HG03280 (cell line): ENCODE results near the gene PLCL2.

Experiments
- ATAC-seq: cut with Tn5 transposase; IDR thresholded peaks from one replicate; pipeline ENCODE4 v1.9.1; 2021; ENCODE audit warnings: mild to moderate bottlenecking, moderate library complexity; ENCODE audit not compliant: unreplicated experiment

The PLCL2 gene

DNA sequence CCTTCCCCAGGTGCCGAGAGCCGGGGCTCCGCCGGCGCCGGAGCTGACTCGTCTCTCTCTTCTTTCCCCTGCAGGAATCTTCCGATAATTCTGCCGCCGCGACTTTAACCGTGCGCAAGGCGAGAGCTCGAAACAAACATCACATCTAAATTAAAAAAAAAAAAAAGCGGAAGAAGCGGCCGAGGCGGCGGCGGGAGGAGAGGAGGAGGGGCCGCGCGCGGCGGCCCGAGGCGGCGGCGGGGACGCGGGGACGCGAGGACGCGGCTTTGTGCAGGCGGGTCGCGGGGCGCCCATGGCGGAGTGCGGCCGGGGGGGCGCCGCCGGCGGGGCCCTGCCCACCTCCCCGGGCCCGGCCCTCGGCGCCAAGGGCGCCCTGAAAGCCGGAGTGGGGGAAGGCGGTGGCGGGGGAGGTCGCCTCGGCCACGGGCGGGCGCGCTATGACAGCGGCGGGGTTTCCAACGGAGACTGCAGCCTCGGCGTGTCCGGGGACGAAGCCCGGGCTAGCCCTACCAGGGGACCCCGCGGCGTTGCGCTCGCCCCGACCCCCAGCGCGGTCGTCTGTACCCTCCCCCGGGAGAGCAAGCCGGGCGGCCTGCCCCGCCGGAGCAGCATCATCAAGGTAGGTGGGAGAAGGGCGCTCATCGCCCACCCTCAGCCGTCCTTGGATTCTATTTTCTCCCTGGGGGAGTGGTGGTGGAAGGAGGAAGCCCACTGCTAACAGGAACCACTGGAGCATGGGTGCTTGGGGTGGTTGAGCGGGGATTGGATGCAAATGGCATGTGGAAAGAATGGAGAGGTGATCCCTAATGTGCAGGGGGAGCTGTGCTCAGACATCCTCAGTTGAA, at the start of gene PLCL2:
PLCL2 (plus strand) TSS at position 208 of the 845 bp plus-strand sequence; CDS start at position 293, 85 bp downstream.
- peak; percentile 37 for ATAC-seq

GRCh38 chr3:16836505-16837237, 48.1 kb upstream of the PLCL2 start:
- ATAC-seq = no peak

DNA sequence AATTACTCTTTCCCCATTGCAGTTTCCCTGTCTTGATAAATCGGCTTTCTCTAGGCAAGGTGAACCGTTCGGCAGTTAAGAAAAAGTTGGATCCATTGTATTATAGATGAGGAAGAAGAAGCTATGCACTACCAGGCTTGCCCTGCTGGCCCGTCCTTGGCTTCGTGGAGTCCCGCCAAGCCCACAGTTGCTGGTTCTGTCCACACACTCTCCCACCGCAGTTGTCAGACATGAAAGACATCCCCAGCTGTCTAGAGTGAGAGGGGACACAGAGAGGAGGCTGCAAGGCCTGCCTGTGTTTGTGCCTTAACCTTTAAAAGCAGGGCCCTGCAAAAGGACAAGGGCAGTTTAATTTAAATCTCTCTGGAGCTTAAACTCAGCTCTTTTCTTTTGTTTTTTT, 47.2 kb upstream of the PLCL2 start:
- ATAC-seq = no peak

DNA sequence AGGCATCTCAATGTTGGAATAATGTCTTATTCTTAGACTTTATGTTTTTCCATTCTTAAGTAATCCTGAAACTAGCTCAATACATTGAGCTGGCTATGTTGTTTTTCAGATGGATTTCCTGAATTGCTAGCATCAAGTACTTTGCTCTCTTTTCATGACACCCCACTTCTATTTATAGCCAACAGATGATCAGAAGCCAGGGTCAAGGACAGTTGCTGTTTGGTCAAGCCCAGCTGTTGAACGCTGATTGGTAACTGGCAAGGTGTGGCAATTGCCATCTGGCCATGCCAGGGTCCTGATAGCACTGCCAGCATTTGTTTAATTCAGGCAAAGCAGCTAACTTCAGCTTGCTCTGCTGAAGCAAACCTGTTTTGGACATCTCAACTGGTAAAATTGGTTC, 46.2 kb upstream of the PLCL2 start:
- no peak for ATAC-seq

- no peak for ATAC-seq
These were observed 45.3 kb upstream of the PLCL2 start for GRCh38 chr3:16839271-16840100.

- ATAC-seq = no peak
These were observed 44.7 kb upstream of the PLCL2 start for GRCh38 chr3:16840101-16840424.

- ATAC-seq = no peak
These were observed 43.6 kb upstream of the PLCL2 start for GRCh38 chr3:16841041-16841753.

- peak; percentile 50 for ATAC-seq
These were observed 42.9 kb upstream of the PLCL2 start for GRCh38 chr3:16841904-16842271.

- peak; percentile 67 for ATAC-seq
These were observed 42.2 kb upstream of the PLCL2 start for GRCh38 chr3:16842272-16843270.

DNA sequence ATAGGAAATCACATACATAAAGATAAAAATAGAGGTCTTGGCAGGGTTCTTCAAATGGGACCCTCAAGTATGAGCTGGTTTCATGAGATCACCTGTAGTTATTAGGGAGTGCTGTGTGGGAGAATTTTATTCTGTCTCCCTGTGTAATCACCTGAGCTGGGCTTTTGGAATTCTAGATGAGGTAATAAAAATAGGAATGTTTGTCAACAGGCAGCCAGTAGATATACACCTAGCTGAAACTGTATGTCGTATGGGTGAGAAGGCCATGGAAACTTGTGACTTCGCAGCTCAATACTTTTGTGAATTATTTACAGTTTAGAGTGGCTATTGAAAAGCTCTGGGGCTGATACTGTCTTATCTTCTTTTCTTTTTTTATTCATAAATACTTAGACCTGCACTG, 40.5 kb upstream of the PLCL2 start:
- ATAC-seq = no peak

GRCh38 chr3:16844791-16845190, 40.0 kb upstream of the PLCL2 start:
- ATAC-seq = no peak

- no peak for ATAC-seq
These were observed 38.2 kb upstream of the PLCL2 start for GRCh38 chr3:16846373-16847080.

- ATAC-seq = no peak
These were observed 36.7 kb upstream of the PLCL2 start for GRCh38 chr3:16848007-16848406.

- peak; percentile 80 for ATAC-seq
These were observed 35.5 kb upstream of the PLCL2 start for GRCh38 chr3:16849229-16849628.

- no peak for ATAC-seq
These were observed 35.0 kb upstream of the PLCL2 start for GRCh38 chr3:16849795-16850194.

- ATAC-seq = no peak
These were observed 29.3 kb upstream of the PLCL2 start for GRCh38 chr3:16855497-16855896.

GRCh38 chr3:16860234-16860633, 24.5 kb upstream of the PLCL2 start:
- ATAC-seq = no peak

DNA sequence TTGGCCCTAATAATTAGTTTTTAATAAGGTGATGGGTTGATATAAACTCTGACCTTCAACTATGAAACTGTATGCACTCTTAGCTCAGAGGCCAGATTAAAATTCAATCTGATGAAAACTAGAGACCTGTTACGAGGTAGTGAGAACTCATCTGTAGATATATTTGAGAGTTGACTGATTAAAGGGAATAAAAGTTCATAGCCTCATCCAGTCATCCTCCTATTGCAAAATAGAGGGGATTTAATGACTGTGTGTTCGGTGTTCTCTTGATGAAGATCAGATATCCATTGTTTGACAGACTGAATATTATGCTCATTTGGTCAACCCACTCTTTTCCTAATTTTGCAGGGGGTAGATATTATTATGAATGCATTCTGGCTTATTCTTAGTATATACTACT, 23.3 kb upstream of the PLCL2 start:
- no peak for ATAC-seq
